Liver (tissue), 3 donors: ENCODE measurements around the gene TENT4A.

Experiments used
- CTCF ChIP-seq: fragments of 150-350 bp; IDR thresholded peaks from 2 replicates; pipeline ENCODE4 v1.5.1; 2017; ENCODE audit warnings: improper control_type of control experiment, low read depth, low read length; ENCODE audit not compliant: missing input control
- HNF4G ChIP-seq: IDR thresholded peaks from 2 replicates; pipeline ENCODE4 v1.6.1; 2016; ENCODE audit warnings: antibody characterized with exemption
- JUND ChIP-seq, 2 donors: IDR thresholded peaks; 2 replicates each; pipeline ENCODE4 v1.6.1; 2016; ENCODE audit warnings: antibody characterized with exemption in 2 of 2
- REST ChIP-seq: IDR thresholded peaks from 2 replicates; pipeline ENCODE4 v1.6.1; 2016; ENCODE audit warnings: antibody characterized with exemption, mild to moderate bottlenecking
- TAF1 ChIP-seq: conservative IDR thresholded peaks from 2 replicates; pipeline ENCODE4 v1.6.1; 2016; ENCODE audit warnings: antibody characterized with exemption, mild to moderate bottlenecking
- YY1 ChIP-seq: IDR thresholded peaks from 2 replicates; pipeline ENCODE4 v1.6.1; 2016; ENCODE audit warnings: antibody characterized with exemption, mild to moderate bottlenecking
- donor health status: healthy.
- donor health status: healthy.

GRCh38 chr5:6785161-6785860, 72.1 kb downstream of the TENT4A start:
- TF ChIP-seq HNF4G (no peak), TAF1 (no peak), REST (no peak), JUND (IDR thresholded peaks at IDR 0.05) (no peak), CTCF (no peak), YY1 (no peak)
